GM23248 (cell line): Measurements from ENCODE around the gene ZNF613. TPM values are rescaled to one million over a fixed set of nuclear protein-coding genes. Genes with fewer than 3 reads are reported as not detected.

Source experiments
- DNase-seq: peaks from one replicate; pipeline ENCODE4 v3.0.0-alpha.2; 2015
- H2AFZ ChIP-seq: fragments of 200-600 bp; sonication (generic); 2 replicates; pipeline ENCODE4 v1.6.1; 2016; ENCODE audit warnings: antibody characterized with exemption
- H3F3A ChIP-seq: fragments of 200-600 bp; sonication (generic); 2 replicates; pipeline ENCODE4 v1.6.1; 2016; ENCODE audit warnings: mild to moderate bottlenecking, antibody characterized with exemption, mixed run types; ENCODE audit not compliant: insufficient read depth
- H3K27ac ChIP-seq: fragments of 200-600 bp; sonication (generic); 2 replicates; pipeline ENCODE4 v1.5.1; 2016; ENCODE audit warnings: mild to moderate bottlenecking
- H3K27me3 ChIP-seq: fragments of 200-600 bp; sonication (generic); replicated peaks from 2 replicates; pipeline ENCODE4 v1.6.1; 2016; ENCODE audit warnings: mild to moderate bottlenecking; ENCODE audit not compliant: insufficient read depth
- H3K36me3 ChIP-seq: fragments of 200-600 bp; sonication (generic); 2 replicates; pipeline ENCODE4 v1.6.1; 2016; ENCODE audit warnings: low read depth, mild to moderate bottlenecking
- H3K4me1 ChIP-seq: fragments of 200-600 bp; sonication (generic); 2 replicates; pipeline ENCODE4 v1.6.1; 2016; ENCODE audit warnings: mild to moderate bottlenecking; ENCODE audit not compliant: insufficient read depth
- H3K4me2 ChIP-seq: fragments of 200-600 bp; sonication (generic); one replicate; pipeline ENCODE4 v1.6.1; 2016; ENCODE audit warnings: mild to moderate bottlenecking; ENCODE audit not compliant: unreplicated experiment
- H3K4me3 ChIP-seq: fragments of 200-600 bp; sonication (generic); 2 replicates; pipeline ENCODE4 v1.5.1; 2016; ENCODE audit warnings: mild to moderate bottlenecking
- H3K79me2 ChIP-seq: fragments of 200-600 bp; sonication (generic); 2 replicates; pipeline ENCODE4 v1.6.1; 2016; ENCODE audit warnings: mild to moderate bottlenecking; ENCODE audit not compliant: insufficient read depth
- H3K9ac ChIP-seq: fragments of 200-600 bp; sonication (generic); 2 replicates; pipeline ENCODE4 v1.6.1; 2016; ENCODE audit warnings: mild to moderate bottlenecking
- H3K9me2 ChIP-seq: fragments of 200-600 bp; sonication (generic); 2 replicates; pipeline ENCODE4 v1.6.1; 2016; ENCODE audit warnings: mixed run types, mild to moderate bottlenecking, moderate library complexity; ENCODE audit not compliant: insufficient read depth
- H3K9me3 ChIP-seq: fragments of 200-600 bp; sonication (generic); one replicate; pipeline ENCODE4 v1.6.1; 2017; ENCODE audit warnings: low read depth
- H4K20me1 ChIP-seq: fragments of 200-600 bp; sonication (generic); 2 replicates; pipeline ENCODE4 v1.6.0; 2016; ENCODE audit not compliant: insufficient read depth
- EZH2 ChIP-seq: fragments of 200-600 bp; sonication (generic); IDR thresholded peaks from 2 replicates; pipeline ENCODE4 v1.6.1; 2018; ENCODE audit warnings: antibody characterized with exemption, mild to moderate bottlenecking; ENCODE audit not compliant: insufficient read depth, poor library complexity, severe bottlenecking
- EZH2phosphoT487 ChIP-seq: fragments of 200-600 bp; sonication (generic); IDR thresholded peaks from 2 replicates; pipeline ENCODE4 v1.6.1; 2018; ENCODE audit warnings: antibody characterized with exemption, moderate library complexity, mild to moderate bottlenecking, low read depth; ENCODE audit not compliant: insufficient read depth
- whole genome bisulfite sequencing, 2 experiments: methylation state at CpG; one replicate each; pipeline ENCODE4 v1.1.6; 2015 to 2017; ENCODE audit warnings: low lambda C conversion rate in 2 of 2, low coverage in 1 of 2; ENCODE audit errors: missing lambda C conversion rate in 2 of 2; 5-methylcytosine and 5-hydroxymethylcytosine counted together
- in situ Hi-C: fragments of 300-500 bp; cut with MboI; formaldehyde crosslinking; loops from 2 replicates; pipeline ENCODE4 v1.15.0; 2020
- polyA plus RNA-seq: library from polyadenylated mRNA; unstranded; fragments of >200 nt; fragmentation: Nextera tagmentation; extraction: Ambion mirVana; gene quantifications from 2 replicates; pipeline ENCODE4 v1.2.1, GENCODE V29; 2016
- total RNA-seq: library from RNA; depleted of rRNA; stranded (reverse); fragments of >200 nt; shearing (Covaris generic); gene quantifications from 2 replicates; pipeline ENCODE4 v1.2.3, GENCODE V29; 2014; rRNA removed

ZNF613 gene
- total and polyA plus RNA-seq, 2 experiments from 2014 or later = 3.6 to 7.1 TPM

- Histone ChIP-seq H3K9me3 (no peaks in the 10 kb centered on the region), H4K20me1 (no peaks in the 10 kb centered on the region), H3K4me1 (peaks cover 9% of the 10 kb centered on the region; the same call in 1 of the 2 replicates), H3K4me2 (peak within 1 kb of the TSS; percentile 88), H3K9ac (peak within 1 kb of the TSS; percentile 98), H3K27me3 (no peaks in the 10 kb centered on the region), H3K27ac (peak within 1 kb of the TSS; percentile 85), H3K9me2 (no peaks in the 10 kb centered on the region), H3F3A (no peaks in the 10 kb centered on the region), H3K4me3 (peak within 1 kb of the TSS; percentile 98), H3K79me2 (peaks cover 50% of the 10 kb centered on the region), H2AFZ (peak within 1 kb of the TSS; percentile 89), H3K36me3 (peaks cover 4% of the 10 kb centered on the region; the same call in 1 of the 2 replicates)
- TF ChIP-seq EZH2 (no peak), EZH2phosphoT487 (no peak)
- DNase-seq = peak; percentile 98
- WGBS, 2 experiments = 1% methylated on average over 33 of the region's 33 CpGs
- in situ Hi-C loops = no loop called here
Measured at GRCh38 chr19:51986309-51987291, 59.3 kb downstream of the ZNF613 start, which contains the start of gene ZNF350. Gene ZNF350 (minus strand): TSS chr19:51986840. CDS start chr19:51974360, 12,480 bp downstream.

- in situ Hi-C loops = no loop called here
Measured at GRCh38 chr19:51993422-51993821, 66.2 kb downstream of the ZNF613 start.

GRCh38 chr19:51994048-51994644, 66.9 kb downstream of the ZNF613 start:
- Histone ChIP-seq H3K9me3 (peaks cover 19% of the 10 kb centered on the region), H3F3A (no peaks in the 10 kb centered on the region), H3K4me2 (no peak overlapping the region), H3K36me3 (peaks cover 78% of the 10 kb centered on the region), H3K27ac (no peak overlapping the region), H3K27me3 (no peaks in the 10 kb centered on the region), H3K4me1 (no peaks in the 10 kb centered on the region), H3K79me2 (no peaks in the 10 kb centered on the region), H4K20me1 (no peaks in the 10 kb centered on the region), H2AFZ (no peak overlapping the region), H3K9ac (no peak overlapping the region), H3K4me3 (no peak overlapping the region), H3K9me2 (no peaks in the 10 kb centered on the region)
- WGBS, 2 experiments = 97 to 100% methylated on average over 2 of the region's 2 CpGs
- DNase-seq = peak; percentile 3
- TF ChIP-seq EZH2 (no peak), EZH2phosphoT487 (no peak)
- in situ Hi-C loops = no loop called here

More at GRCh38 chr19:51993422-51993821, 66.2 kb downstream of the ZNF613 start:
- no peak for DNase-seq
- H3K36me3 ChIP-seq = peaks cover 71% of the 10 kb centered on the region
- H3K27me3 ChIP-seq = no peaks in the 10 kb centered on the region
- no peaks in the 10 kb centered on the region for H3K9me2 ChIP-seq
- H3K27ac ChIP-seq = no peak overlapping the region
- H3K9me3 ChIP-seq = peaks cover 19% of the 10 kb centered on the region
- no peaks in the 10 kb centered on the region for H4K20me1 ChIP-seq
- H3F3A ChIP-seq = no peaks in the 10 kb centered on the region
- no peak overlapping the region for H3K9ac ChIP-seq
- H3K79me2 ChIP-seq = no peaks in the 10 kb centered on the region
- H3K4me1 ChIP-seq = no peaks in the 10 kb centered on the region
- H3K4me2 ChIP-seq = no peak overlapping the region
- TF ChIP-seq EZH2phosphoT487 (no peak), EZH2 (no peak)
- H2AFZ ChIP-seq = no peak overlapping the region
- H3K4me3 ChIP-seq = no peak overlapping the region
- 96 to 97% methylated on average over 10 of the region's 10 CpGs for WGBS, 2 experiments

Other genes starting within 250 kb of the ZNF613 start
- 2.1 and 8.0 TPM in 2 replicates for gene SPACA6, start 234.1 kb upstream of the ZNF613 start, total RNA-seq
- gene SPACA6, start 234.1 kb upstream of the ZNF613 start, polyA plus RNA-seq = 5.6 and 7.7 TPM in 2 replicates
- gene HAS1, start 203.5 kb upstream of the ZNF613 start, total RNA-seq = 0.43 and 1.1 TPM in 2 replicates
- 0.29 TPM in 1 of 2 replicates, not detected in the other for gene HAS1, start 203.5 kb upstream of the ZNF613 start, polyA plus RNA-seq
- 0.13 TPM in 1 of 2 replicates, not detected in the other for gene FPR1, start 175.6 kb upstream of the ZNF613 start, total RNA-seq
- not detected in 2 replicates for gene FPR1, start 175.6 kb upstream of the ZNF613 start, polyA plus RNA-seq
- not detected in 2 replicates for gene FPR2, start 166.3 kb upstream of the ZNF613 start, total RNA-seq
- gene FPR2, start 166.3 kb upstream of the ZNF613 start, polyA plus RNA-seq = not detected in 2 replicates
- not detected in 2 replicates for gene FPR3, start 132.3 kb upstream of the ZNF613 start, total RNA-seq
- gene FPR3, start 132.3 kb upstream of the ZNF613 start, polyA plus RNA-seq = not detected in 2 replicates
- gene ZNF577, start 39.5 kb upstream of the ZNF613 start, total RNA-seq = 6.7 and 8.8 TPM in 2 replicates
- gene ZNF577, start 39.5 kb upstream of the ZNF613 start, polyA plus RNA-seq = 7.6 and 9.3 TPM in 2 replicates
- 3.8 and 5.8 TPM in 2 replicates for gene ZNF649, start 22.5 kb upstream of the ZNF613 start, total RNA-seq
- gene ZNF649, start 22.5 kb upstream of the ZNF613 start, polyA plus RNA-seq = 5.4 and 5.8 TPM in 2 replicates
- 7.3 and 7.5 TPM in 2 replicates for gene ZNF350, start 59.4 kb downstream of the ZNF613 start, total RNA-seq
- 7.3 and 9.0 TPM in 2 replicates for gene ZNF350, start 59.4 kb downstream of the ZNF613 start, polyA plus RNA-seq
- gene ZNF615, start 80.7 kb downstream of the ZNF613 start, total RNA-seq = 6.4 and 6.9 TPM in 2 replicates
- gene ZNF615, start 80.7 kb downstream of the ZNF613 start, polyA plus RNA-seq = 4.6 and 5.0 TPM in 2 replicates
- 8.5 and 15.9 TPM in 2 replicates for gene ZNF614, start 100.9 kb downstream of the ZNF613 start, total RNA-seq
- gene ZNF614, start 100.9 kb downstream of the ZNF613 start, polyA plus RNA-seq = 7.0 and 7.1 TPM in 2 replicates
- gene ZNF432, start 121.4 kb downstream of the ZNF613 start, total RNA-seq = 4.8 and 10.4 TPM in 2 replicates
- 2.8 and 3.4 TPM in 2 replicates for gene ZNF432, start 121.4 kb downstream of the ZNF613 start, polyA plus RNA-seq
- 15.4 and 24.5 TPM in 2 replicates for gene ZNF841, start 168.3 kb downstream of the ZNF613 start, total RNA-seq
- gene ZNF841, start 168.3 kb downstream of the ZNF613 start, polyA plus RNA-seq = 4.2 and 7.3 TPM in 2 replicates
- 5.8 and 12.3 TPM in 2 replicates for gene ZNF616, start 212.5 kb downstream of the ZNF613 start, total RNA-seq
- 4.1 and 4.7 TPM in 2 replicates for gene ZNF616, start 212.5 kb downstream of the ZNF613 start, polyA plus RNA-seq
- 2.8 and 11.7 TPM in 2 replicates for gene ZNF836, start 244.1 kb downstream of the ZNF613 start, total RNA-seq
- 3.3 and 3.8 TPM in 2 replicates for gene ZNF836, start 244.1 kb downstream of the ZNF613 start, polyA plus RNA-seq